Measurements from ENCODE around the gene SLC13A3. TPM values are rescaled to one million over a fixed set of nuclear protein-coding genes. Genes with fewer than 3 reads are reported as not detected.

Gene SLC13A3
- total RNA-seq, 1 donor from 2014 or later, result not detected

DNA sequence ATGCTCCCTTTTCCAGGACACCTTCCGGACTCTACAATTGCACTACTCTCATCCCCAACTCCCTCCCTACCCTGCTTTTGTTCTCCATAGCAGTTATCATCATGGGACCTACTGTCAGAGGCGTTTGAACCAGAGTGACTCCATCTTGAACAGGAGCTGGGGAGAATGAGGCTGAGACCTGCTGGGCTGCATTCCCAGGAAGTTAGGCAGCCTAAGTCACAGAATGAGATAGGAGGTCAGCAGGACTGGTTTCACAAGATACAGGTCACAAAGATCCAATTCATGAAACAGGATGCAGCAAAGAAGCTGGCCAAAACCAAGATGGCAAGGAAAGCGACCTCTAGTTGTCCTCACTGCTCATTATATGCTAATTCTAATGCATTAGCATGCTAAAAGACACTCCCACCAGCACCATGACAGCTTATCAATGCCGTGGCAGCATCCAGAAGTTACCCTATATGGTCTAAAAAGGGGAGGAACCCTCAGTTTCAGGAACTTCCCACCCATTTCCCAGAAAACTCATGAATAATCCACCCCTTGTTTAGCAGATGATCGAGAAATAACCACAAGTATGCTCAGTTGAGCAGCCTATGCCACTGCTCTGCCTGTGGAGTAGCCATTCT is 15.6 kb downstream of the SLC13A3 start:
- no peak overlapping the region for H3K27ac ChIP-seq
- H3K27me3 ChIP-seq, result no peaks in the 10 kb centered on the region
- no peaks in the 10 kb centered on the region for H3K36me3 ChIP-seq
- H3K4me1 ChIP-seq, result no peaks in the 10 kb centered on the region
- no peak overlapping the region for H3K4me3 ChIP-seq
- no peak for DNase-seq (ENCODE audit: low spot score in 2 of 2)
- peaks cover 0 to 11% of the 10 kb centered on the region in 2 donors for H3K9me3 ChIP-seq
- intact Hi-C loops (cut with DNase I), result no loop called here
- TF ChIP-seq CTCF (IDR thresholded peaks at IDR 0.05), result no peak

- intact Hi-C loops (cut with DNase I), result no loop called here
- DNase-seq (ENCODE audit: low spot score in 2 of 2), result no peak
Measured at GRCh38 chr20:46634528-46634927, 16.7 kb downstream of the SLC13A3 start.

GRCh38 chr20:46631874-46632446 is 19.3 kb downstream of the SLC13A3 start:
- Histone ChIP-seq H3K4me1 (no peaks in the 10 kb centered on the region), H3K27me3 (no peaks in the 10 kb centered on the region), H3K36me3 (no peaks in the 10 kb centered on the region), H3K9me3 (peaks cover 0 to 18% of the 10 kb centered on the region in 2 donors), H3K4me3 (no peak overlapping the region), H3K27ac (no peak overlapping the region)
- TF ChIP-seq CTCF (IDR thresholded peaks at IDR 0.05), result no peak
- intact Hi-C loops (cut with DNase I), result no loop called here
- no peak for DNase-seq (ENCODE audit: low spot score in 2 of 2)

More at GRCh38 chr20:46634528-46634927, 16.7 kb downstream of the SLC13A3 start:
- Histone ChIP-seq H3K9me3 (peaks cover 0 to 18% of the 10 kb centered on the region in 2 donors), H3K27me3 (no peaks in the 10 kb centered on the region), H3K36me3 (no peaks in the 10 kb centered on the region), H3K4me1 (no peaks in the 10 kb centered on the region), H3K4me3 (no peak overlapping the region), H3K27ac (no peak overlapping the region)
- no peak for TF ChIP-seq CTCF (IDR thresholded peaks at IDR 0.05)

GRCh38 chr20:46631212-46631869 is 19.9 kb downstream of the SLC13A3 start:
- H3K36me3 ChIP-seq, result no peaks in the 10 kb centered on the region
- peaks cover 0 to 18% of the 10 kb centered on the region in 2 donors for H3K9me3 ChIP-seq
- no peak overlapping the region for H3K4me3 ChIP-seq
- H3K4me1 ChIP-seq, result no peaks in the 10 kb centered on the region
- no peak overlapping the region for H3K27ac ChIP-seq
- no peaks in the 10 kb centered on the region for H3K27me3 ChIP-seq
- intact Hi-C loops (cut with DNase I), result no loop called here
- no peak for TF ChIP-seq CTCF (IDR thresholded peaks at IDR 0.05)
- no peak for DNase-seq (ENCODE audit: low spot score in 2 of 2)

DNA sequence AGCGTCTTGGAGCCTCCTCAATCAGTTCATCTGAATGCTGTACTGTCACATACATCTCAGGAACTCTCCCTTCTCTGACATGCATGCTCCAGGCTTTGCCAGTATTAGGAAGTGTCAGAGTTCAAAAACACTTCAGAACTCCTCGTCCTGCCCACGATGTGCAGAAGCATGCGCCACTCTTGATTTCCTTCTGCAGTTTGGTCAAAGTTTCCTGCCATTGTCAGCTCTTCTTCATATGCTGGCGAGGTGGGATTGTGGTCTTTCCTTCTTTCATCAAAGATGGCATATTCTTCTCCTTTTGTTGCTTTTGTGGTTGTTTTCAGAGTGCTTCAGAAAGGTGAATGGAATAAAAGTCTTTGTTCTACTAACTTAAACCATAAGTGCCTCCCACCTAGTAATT is 21.0 kb downstream of the SLC13A3 start:
- intact Hi-C loops (cut with DNase I), result no loop called here
- no peak for TF ChIP-seq CTCF (IDR thresholded peaks at IDR 0.05)

More for the DNA sequence above, 21.0 kb downstream of the SLC13A3 start:
- Histone ChIP-seq H3K9me3 (peaks cover 0 to 18% of the 10 kb centered on the region in 2 donors), H3K36me3 (no peaks in the 10 kb centered on the region), H3K27me3 (no peaks in the 10 kb centered on the region), H3K27ac (no peak overlapping the region), H3K4me3 (no peak overlapping the region), H3K4me1 (no peaks in the 10 kb centered on the region)
- no peak for DNase-seq (ENCODE audit: low spot score in 2 of 2)

Data from ascending aorta (tissue), 2 donors.